ENCODE results near the gene UST.

- no peak for TF ChIP-seq POLR2A (IDR thresholded peaks at IDR 0.05; ENCODE audit: low read depth, low read length)
- TF ChIP-seq POLR2AphosphoS5 (IDR thresholded peaks at IDR 0.05; ENCODE audit: low read depth, low read length): no peak
- no peak for TF ChIP-seq TAF1 (IDR thresholded peaks at IDR 0.05; ENCODE audit: low read depth, low read length)
- TF ChIP-seq SPI1 (IDR thresholded peaks at IDR 0.05; ENCODE audit: low read depth, low read length): no peak
Measured at GRCh38 chr6:149031859-149032598, 285.2 kb downstream of the UST start.

Measured in GM12891 (cell line).